ENCODE measurements around the gene SPRY4. TPM values are rescaled to one million over a fixed set of nuclear protein-coding genes. Genes with fewer than 3 reads are reported as not detected.

Gene SPRY4
- total RNA-seq, 1 experiment from 2014 or later = 23.6 TPM

DNA sequence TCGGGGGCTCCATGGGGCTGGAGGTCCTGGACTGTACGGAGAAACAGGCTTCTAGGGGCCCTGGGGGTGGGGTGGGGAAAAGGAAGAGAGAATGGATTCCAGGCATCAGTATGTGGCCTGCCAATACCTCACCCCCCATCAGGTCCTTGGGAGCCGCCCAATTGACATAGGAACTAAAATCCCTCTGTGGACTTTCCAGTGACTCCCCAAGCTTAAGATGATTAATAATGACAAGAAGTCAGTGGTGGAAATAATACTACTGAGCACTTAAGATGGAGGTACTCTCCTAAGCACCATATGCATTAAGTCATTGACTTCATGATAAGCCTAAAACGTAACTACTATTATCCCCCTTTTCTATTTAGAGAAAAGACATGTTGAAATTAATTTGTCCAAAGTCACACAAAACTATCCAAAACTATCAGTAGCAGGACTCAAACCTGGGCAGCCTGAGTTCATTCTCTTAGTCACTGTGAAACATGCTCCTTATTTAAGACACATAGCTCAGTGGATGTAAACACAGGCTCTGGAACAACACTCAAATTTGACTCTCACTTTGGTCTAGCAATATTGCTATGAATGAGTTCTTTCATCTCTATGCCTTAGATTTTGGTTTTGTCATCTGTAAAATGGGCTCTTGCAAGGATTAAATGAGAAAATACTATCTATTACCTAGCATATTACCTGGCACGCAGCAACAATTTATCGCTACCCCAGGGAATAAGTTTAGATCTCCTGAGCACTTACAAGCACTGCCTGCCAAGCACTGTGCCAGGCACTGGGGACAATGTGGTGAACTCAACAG lies 9.5 kb downstream of the SPRY4 start:
- CTCF ChIA-PET = no interaction called here
- H3K4me3 Mint-ChIP-seq (ENCODE audit: low read depth, unreplicated experiment) = no peak overlapping the region
- H3K9me3 Mint-ChIP-seq (ENCODE audit: low read depth, unreplicated experiment) = no peaks in the 10 kb centered on the region
- no TSS peak for BruUV-seq (replicated peaks)
- no peak for DNase-seq
- intact Hi-C loops (cut with micrococcal nuclease; ENCODE audit: unreplicated experiment) = no loop called here
- TF ChIP-seq, protein P1, sequence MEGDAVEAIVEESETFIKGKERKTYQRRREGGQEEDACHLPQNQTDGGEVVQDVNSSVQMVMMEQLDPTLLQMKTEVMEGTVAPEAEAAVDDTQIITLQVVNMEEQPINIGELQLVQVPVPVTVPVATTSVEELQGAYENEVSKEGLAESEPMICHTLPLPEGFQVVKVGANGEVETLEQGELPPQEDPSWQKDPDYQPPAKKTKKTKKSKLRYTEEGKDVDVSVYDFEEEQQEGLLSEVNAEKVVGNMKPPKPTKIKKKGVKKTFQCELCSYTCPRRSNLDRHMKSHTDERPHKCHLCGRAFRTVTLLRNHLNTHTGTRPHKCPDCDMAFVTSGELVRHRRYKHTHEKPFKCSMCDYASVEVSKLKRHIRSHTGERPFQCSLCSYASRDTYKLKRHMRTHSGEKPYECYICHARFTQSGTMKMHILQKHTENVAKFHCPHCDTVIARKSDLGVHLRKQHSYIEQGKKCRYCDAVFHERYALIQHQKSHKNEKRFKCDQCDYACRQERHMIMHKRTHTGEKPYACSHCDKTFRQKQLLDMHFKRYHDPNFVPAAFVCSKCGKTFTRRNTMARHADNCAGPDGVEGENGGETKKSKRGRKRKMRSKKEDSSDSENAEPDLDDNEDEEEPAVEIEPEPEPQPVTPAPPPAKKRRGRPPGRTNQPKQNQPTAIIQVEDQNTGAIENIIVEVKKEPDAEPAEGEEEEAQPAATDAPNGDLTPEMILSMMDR (IDR thresholded peaks at IDR 0.05; ENCODE audit: unreplicated experiment) = no peak
- peaks cover 5% of the 10 kb centered on the region for H3K4me1 Mint-ChIP-seq (ENCODE audit: low read depth, unreplicated experiment)
- H3K27me3 Mint-ChIP-seq (ENCODE audit: unreplicated experiment) = no peaks in the 10 kb centered on the region
- H3K36me3 Mint-ChIP-seq (ENCODE audit: insufficient read depth, unreplicated experiment) = peaks cover 27% of the 10 kb centered on the region
- no peak overlapping the region for H3K27ac Mint-ChIP-seq (ENCODE audit: unreplicated experiment)

DNA sequence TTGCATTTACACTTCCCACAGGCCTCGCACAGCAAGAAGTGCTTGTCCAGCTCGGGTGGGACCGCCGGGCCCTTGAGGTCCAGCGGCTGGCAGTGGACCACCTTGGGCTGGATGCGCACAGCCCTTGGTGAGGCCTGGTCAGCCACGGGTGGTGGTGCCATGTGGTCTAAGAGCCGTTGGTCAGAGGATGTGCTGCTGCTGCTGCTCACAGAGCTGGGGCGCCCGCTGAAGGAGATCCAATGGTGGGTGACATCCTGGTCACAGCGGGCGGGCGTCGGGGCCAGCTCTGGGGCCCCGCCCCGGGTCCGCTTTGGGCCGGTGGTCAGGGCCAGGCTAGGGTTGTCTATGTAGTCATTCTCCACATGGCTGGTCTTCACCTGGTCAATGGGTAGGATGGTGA lies 10.2 kb downstream of the SPRY4 start:
- Mint-ChIP-seq H3K4me3 (ENCODE audit: low read depth, unreplicated experiment) (no peak overlapping the region), H3K9me3 (ENCODE audit: low read depth, unreplicated experiment) (no peaks in the 10 kb centered on the region)
- BruUV-seq (replicated peaks) = no TSS peak

DNA sequence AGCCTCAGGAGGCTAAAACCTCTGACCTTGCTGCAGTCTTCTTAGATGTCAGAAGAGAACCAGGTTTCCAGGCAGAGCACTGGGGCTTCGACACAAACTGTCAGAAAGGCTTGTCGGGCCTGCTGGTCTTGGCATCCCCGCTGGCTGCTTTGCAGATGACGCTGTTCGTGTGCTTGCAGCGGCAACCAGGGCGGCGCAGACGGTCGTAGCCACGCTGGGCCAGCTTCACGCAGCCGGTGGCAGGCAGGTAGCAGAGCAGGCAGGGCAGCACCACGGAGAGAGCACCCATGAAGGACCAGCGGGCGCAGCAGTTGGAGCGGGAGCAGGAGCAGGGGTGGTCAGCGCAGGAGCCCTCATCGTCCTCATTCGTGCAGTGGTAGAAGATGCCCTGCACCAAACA lies 10.7 kb downstream of the SPRY4 start:
- H3K4me1 Mint-ChIP-seq (ENCODE audit: low read depth, unreplicated experiment) = no peaks in the 10 kb centered on the region
- CTCF ChIA-PET = no interaction called here
- no peak overlapping the region for H3K4me3 Mint-ChIP-seq (ENCODE audit: low read depth, unreplicated experiment)
- no TSS peak for BruUV-seq (replicated peaks)
- no peaks in the 10 kb centered on the region for H3K27me3 Mint-ChIP-seq (ENCODE audit: unreplicated experiment)
- intact Hi-C loops (cut with micrococcal nuclease; ENCODE audit: unreplicated experiment) = no loop called here
- no peaks in the 10 kb centered on the region for H3K9me3 Mint-ChIP-seq (ENCODE audit: low read depth, unreplicated experiment)
- no peak overlapping the region for H3K27ac Mint-ChIP-seq (ENCODE audit: unreplicated experiment)
- H3K36me3 Mint-ChIP-seq (ENCODE audit: insufficient read depth, unreplicated experiment) = peaks cover 29% of the 10 kb centered on the region
- no peak for DNase-seq
- TF ChIP-seq, protein P1 (IDR thresholded peaks at IDR 0.05; ENCODE audit: unreplicated experiment) = no peak

More for the DNA sequence above, 10.2 kb downstream of the SPRY4 start:
- H3K27me3 Mint-ChIP-seq (ENCODE audit: unreplicated experiment) = no peaks in the 10 kb centered on the region
- CTCF ChIA-PET = no interaction called here
- no peak overlapping the region for H3K27ac Mint-ChIP-seq (ENCODE audit: unreplicated experiment)
- TF ChIP-seq, protein P1 (IDR thresholded peaks at IDR 0.05; ENCODE audit: unreplicated experiment) = no peak
- intact Hi-C loops (cut with micrococcal nuclease; ENCODE audit: unreplicated experiment) = no loop called here
- no peaks in the 10 kb centered on the region for H3K4me1 Mint-ChIP-seq (ENCODE audit: low read depth, unreplicated experiment)
- peaks cover 24% of the 10 kb centered on the region for H3K36me3 Mint-ChIP-seq (ENCODE audit: insufficient read depth, unreplicated experiment)
- DNase-seq = no peak

DNA sequence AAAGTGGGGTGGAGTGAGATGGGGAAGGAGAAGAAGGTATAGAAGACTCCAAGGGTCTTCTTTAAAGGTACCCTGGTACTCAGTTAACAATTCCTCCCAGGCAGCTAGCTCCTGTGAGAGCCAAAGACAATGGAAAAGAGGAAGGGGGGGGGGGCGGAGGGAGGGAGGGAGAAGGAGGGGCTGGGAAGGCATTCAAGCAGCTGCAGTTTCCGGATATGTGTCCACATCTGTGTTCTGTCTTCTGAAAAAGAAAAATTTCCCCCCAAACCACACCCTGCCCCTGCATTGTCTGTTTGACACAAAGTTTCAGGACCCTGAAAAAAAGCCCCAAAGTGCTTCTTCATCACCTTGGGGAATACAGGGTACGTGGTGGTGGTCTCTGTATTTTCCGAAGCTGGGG lies 11.1 kb downstream of the SPRY4 start:
- peaks cover 29% of the 10 kb centered on the region for H3K36me3 Mint-ChIP-seq (ENCODE audit: insufficient read depth, unreplicated experiment)
- CTCF ChIA-PET = no interaction called here
- no peaks in the 10 kb centered on the region for H3K9me3 Mint-ChIP-seq (ENCODE audit: low read depth, unreplicated experiment)

More for the DNA sequence above, 11.1 kb downstream of the SPRY4 start:
- TF ChIP-seq, protein P1 (IDR thresholded peaks at IDR 0.05; ENCODE audit: unreplicated experiment) = no peak
- Mint-ChIP-seq H3K27me3 (ENCODE audit: unreplicated experiment) (no peaks in the 10 kb centered on the region), H3K4me1 (ENCODE audit: low read depth, unreplicated experiment) (no peaks in the 10 kb centered on the region), H3K4me3 (ENCODE audit: low read depth, unreplicated experiment) (no peak overlapping the region), H3K27ac (ENCODE audit: unreplicated experiment) (no peak overlapping the region)
- intact Hi-C loops (cut with micrococcal nuclease; ENCODE audit: unreplicated experiment) = no loop called here
- no TSS peak for BruUV-seq (replicated peaks)
- DNase-seq = no peak
